Measurements from ENCODE around the gene SLC2A9. TPM values are rescaled to one million over a fixed set of nuclear protein-coding genes. Genes with fewer than 3 reads are reported as not detected.

SLC2A9 gene
- total RNA-seq = 5.3 TPM

DNA sequence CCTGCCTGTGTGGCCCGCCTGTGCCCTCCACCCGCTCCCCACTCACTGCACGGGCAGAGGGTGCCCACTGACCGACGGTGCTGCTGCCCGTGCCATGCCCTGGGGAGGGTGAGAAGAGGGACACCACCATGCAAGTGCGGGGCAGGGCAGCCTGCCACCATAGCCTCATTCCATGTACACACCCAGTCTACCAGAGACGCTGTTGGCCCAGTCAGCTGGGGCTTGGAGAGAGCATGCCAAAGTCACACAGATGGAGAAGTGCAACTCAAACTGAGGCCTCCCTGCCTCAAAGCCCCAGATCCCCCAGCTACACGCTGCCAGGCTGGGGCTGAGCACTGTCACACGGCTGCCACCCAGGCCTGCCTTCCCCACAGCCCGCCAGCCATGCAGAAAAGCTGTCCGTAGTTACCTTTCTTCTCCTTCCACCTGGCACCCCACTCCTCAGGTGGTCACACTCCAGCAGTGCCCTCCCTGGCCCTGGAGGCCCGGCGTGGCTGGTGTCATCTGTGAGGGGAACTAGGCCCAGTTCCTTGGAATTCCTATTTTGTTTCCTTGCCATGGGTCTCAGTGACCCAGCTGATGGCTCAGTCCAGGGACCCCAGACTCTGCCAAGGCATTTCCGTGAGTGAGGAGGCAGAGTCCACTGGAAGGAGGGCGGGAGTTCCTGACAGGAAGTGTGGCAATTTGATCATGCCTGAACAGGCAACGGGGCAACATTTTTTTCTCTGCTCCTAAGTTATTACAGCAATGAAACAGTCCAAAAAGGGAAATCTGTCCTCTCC lies at the start of gene SLC2A9:
SLC2A9 (minus strand) TSS at position 627 of the 782 bp plus-strand sequence; CDS start at position 559, 68 bp downstream.

DNA sequence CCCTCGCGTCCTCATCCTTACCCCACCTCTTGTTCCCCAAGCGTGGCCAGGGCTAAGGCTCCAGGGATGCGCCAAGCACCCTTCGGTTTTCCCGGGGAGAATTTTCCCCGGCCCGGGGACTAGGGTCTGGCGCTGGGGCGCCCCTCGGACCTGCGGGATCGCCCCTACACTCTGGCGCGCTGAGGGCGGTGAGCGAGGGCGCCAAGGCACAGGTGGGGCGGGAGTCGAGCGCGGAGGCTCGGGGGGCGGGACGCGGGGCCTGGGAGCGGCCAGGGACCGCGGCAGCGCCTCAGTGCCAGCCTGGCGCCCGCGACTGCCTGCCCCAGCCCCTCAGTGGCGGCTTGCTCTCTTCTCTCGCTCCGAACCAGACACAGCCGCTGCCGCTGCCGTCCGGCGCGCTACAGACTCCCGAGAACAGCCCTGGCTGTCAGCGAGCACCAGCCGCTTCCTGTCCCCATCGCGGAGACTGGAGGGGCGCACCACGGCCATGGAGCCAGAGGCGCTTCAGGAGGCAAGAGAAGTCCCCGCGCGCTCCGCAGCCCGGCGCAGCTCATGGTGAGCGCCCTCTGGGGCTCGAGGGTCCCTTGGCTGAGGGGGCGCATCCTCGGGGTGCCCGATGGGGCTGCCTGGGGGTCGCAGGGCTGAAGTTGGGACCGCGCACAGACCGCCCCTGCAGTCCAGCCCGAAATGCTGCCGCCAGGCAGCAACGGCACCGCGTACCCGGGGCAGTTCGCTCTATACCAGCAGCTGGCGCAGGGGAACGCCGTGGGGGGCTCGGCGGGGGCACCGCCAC lies 239.8 kb downstream of the SLC2A9 start, which contains the start of gene DRD5:
DRD5 (plus strand) TSS at position 292 of the 793 bp plus-strand sequence; CDS start at position 688, 396 bp downstream.

Small RNA genes lying within 50 kb of the gene (small RNA-seq; reads per million reads assigned to genes)
- not detected for gene RNA5SP154

Other genes starting within 250 kb of the SLC2A9 start
- 3.0 TPM for gene DRD5, start 239.9 kb downstream of the SLC2A9 start, total RNA-seq
- gene WDR1, start 95.3 kb upstream of the SLC2A9 start, total RNA-seq = 101 TPM

Measured in diencephalon (tissue), 1 donor.